Fibroblast of mammary gland (primary cell): ENCODE data around the gene SMIM29.

Source experiments
- DNase-seq: peaks from one replicate; pipeline ENCODE4 v3.0.0-alpha.2; 2010; ENCODE audit warnings: low read depth
- H3K4me3 ChIP-seq: 2 replicates; pipeline ENCODE4 v1.5.1; 2011; ENCODE audit warnings: low read depth, mild to moderate bottlenecking, low read length, moderate library complexity; ENCODE audit not compliant: control insufficient read depth
- CTCF ChIP-seq: conservative IDR thresholded peaks from 2 replicates; pipeline ENCODE4 v1.5.1; 2011; ENCODE audit warnings: low read depth, low read length, inconsistent platforms; ENCODE audit not compliant: control insufficient read depth, insufficient read depth

Gene SMIM29

DNA sequence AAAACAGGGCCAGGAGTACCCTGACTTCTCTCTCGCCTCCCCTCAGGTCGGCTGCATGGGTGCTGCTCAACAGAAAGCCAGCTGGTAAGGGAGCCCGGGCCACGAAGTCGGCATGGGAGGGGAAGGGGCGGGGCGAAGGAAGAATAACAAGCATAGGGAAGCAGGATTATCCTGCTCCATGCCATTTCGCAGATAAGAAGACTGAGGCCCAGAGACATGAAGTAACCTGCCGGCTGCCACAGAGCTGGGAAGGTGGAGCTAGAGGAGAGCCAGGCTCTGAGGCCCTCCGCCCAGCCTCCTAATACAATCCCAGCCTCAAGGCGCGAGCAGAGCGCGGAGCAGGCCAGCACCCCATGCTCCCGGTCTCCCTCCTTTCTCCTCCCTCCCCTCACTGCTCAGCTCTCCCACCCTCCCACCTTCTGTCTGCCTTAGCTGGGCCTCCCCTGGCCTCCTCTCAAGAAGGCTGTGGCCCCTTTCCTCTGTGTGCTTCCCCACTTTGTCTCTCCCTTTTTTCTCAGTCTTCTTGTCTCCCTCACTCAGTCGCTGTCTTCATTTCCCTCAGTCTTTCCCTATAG is 25.3 kb downstream of the SMIM29 start:
- H3K4me3 ChIP-seq = peak overlapping the region; percentile 29
- TF ChIP-seq CTCF = no peak
- DNase-seq = no peak

DNA sequence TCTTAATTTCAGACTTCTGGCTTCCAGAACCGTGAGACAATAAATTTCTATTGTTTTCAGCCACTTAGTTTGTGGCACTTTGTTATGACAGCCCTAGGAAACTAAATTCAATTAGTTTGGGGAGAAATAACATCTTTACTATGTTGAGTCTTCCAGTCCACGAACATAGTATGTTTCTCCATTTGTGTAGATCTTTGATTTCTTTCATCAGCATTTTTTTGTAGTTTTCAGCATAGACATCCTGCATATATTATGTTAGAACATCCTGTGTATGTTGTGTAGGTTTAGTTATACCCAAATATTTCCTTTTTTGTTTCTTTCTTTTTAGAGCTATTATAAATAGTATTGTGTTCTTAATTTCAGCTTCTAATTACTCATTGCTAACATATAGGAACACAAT is 30.1 kb downstream of the SMIM29 start:
- DNase-seq = no peak
- no peak overlapping the region for H3K4me3 ChIP-seq
- TF ChIP-seq CTCF = no peak

DNA sequence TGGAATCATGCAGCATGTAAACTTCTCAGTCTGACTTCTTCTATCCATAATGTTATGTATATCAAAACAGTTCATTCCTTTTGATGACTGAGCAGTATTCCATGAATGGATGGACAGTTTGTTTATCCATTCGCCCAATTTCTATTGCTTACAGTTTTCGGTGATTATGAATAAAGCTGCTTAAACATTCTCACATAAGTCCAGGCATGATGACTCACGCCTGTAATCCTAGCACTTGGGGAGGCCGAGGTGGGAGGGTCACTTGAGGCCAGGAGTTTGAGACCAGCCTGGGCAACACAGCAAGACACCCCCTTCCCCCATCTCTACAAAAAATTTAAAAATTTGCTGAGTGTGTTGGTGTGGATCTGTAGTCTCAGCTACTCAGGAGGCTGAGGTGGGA is 35.0 kb downstream of the SMIM29 start:
- no peak for DNase-seq
- TF ChIP-seq CTCF = no peak
- no peak overlapping the region for H3K4me3 ChIP-seq

GRCh38 chr6:34207695-34208443 is 40.9 kb downstream of the SMIM29 start:
- no peak for TF ChIP-seq CTCF
- no peak overlapping the region for H3K4me3 ChIP-seq
- no peak for DNase-seq

GRCh38 chr6:34206726-34207125 is 42.1 kb downstream of the SMIM29 start:
- no peak for DNase-seq
- no peak overlapping the region for H3K4me3 ChIP-seq
- TF ChIP-seq CTCF = no peak

DNA sequence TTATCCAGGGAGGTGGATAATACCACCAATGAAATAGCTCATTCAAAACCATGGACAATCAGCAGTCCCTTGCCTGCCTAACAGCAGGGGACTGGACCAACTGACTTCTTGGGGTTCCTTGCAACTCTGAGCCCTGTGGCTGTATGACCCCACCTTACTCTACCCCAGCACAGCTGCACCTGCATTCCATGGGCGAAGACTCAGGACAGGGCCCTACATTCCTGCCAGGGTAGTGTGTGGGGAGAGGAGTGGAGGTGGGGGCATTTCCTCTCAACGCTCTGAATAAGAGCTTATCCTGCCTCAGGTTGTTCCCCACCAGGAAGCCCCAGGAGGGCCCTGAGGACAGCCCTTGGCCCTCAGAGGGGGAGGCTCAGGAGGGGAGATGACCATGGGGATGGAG is 42.9 kb downstream of the SMIM29 start:
- no peak for DNase-seq
- no peak overlapping the region for H3K4me3 ChIP-seq
- TF ChIP-seq CTCF = no peak
